HG03342 (cell line): Measurements from ENCODE around the gene TSBP1.
"Not testable (repeated sequence)": the region's sequence is repeated elsewhere in the genome, so short reads cannot be mapped to it uniquely, and the experiment has no call there.

ENCODE experiments used
- ATAC-seq: cut with Tn5 transposase; IDR thresholded peaks from one replicate; pipeline ENCODE4 v1.9.1; 2021; ENCODE audit warnings: mild to moderate bottlenecking, moderate library complexity; ENCODE audit not compliant: unreplicated experiment

Gene TSBP1

GRCh38 chr6:32291543-32291942, 80.2 kb downstream of the TSBP1 start:
- ATAC-seq = no peak

- no peak for ATAC-seq
Measured at GRCh38 chr6:32290886-32291450, 80.7 kb downstream of the TSBP1 start.

GRCh38 chr6:32288426-32288825, 83.3 kb downstream of the TSBP1 start:
- no peak for ATAC-seq

GRCh38 chr6:32273801-32274577, 97.7 kb downstream of the TSBP1 start:
- not testable (repeated sequence) for ATAC-seq

- ATAC-seq = no peak
Measured at GRCh38 chr6:32271429-32271828, 100.3 kb downstream of the TSBP1 start.

- not testable (repeated sequence) for ATAC-seq
Measured at GRCh38 chr6:32268459-32268858, 103.2 kb downstream of the TSBP1 start.

- no peak for ATAC-seq
Measured at GRCh38 chr6:32267035-32267434, 104.7 kb downstream of the TSBP1 start.

GRCh38 chr6:32257262-32257661, 114.4 kb downstream of the TSBP1 start:
- ATAC-seq = not testable (repeated sequence)

GRCh38 chr6:32255199-32256153, 116.2 kb downstream of the TSBP1 start:
- no peak for ATAC-seq

GRCh38 chr6:32254761-32255198, 116.9 kb downstream of the TSBP1 start:
- no peak for ATAC-seq

GRCh38 chr6:32252331-32253009, 119.2 kb downstream of the TSBP1 start:
- no peak for ATAC-seq

GRCh38 chr6:32249262-32249661, 122.4 kb downstream of the TSBP1 start:
- no peak for ATAC-seq

- ATAC-seq = no peak
Measured at GRCh38 chr6:32247401-32247800, 124.3 kb downstream of the TSBP1 start.

- ATAC-seq = no peak
Measured at GRCh38 chr6:32244946-32245398, 126.7 kb downstream of the TSBP1 start.

GRCh38 chr6:32244270-32244669, 127.4 kb downstream of the TSBP1 start:
- ATAC-seq = no peak
